MM.1S (cell line): ENCODE results near the gene LRRC8A.

ENCODE experiments used
- DNase-seq: peaks from one replicate; pipeline ENCODE4 v3.0.0-alpha.2; 2015
- H2AFZ ChIP-seq: fragments of 300-600 bp; sonication (generic); 2 replicates; pipeline ENCODE4 v1.6.0; 2016; ENCODE audit warnings: antibody characterized with exemption, low read length
- H3F3A ChIP-seq: fragments of 300-600 bp; sonication (generic); 2 replicates; pipeline ENCODE4 v1.6.1; 2016; ENCODE audit warnings: mild to moderate bottlenecking, antibody characterized with exemption, low read length, moderate library complexity, mixed read lengths; ENCODE audit not compliant: insufficient read depth
- H3K27ac ChIP-seq: fragments of 300-600 bp; sonication (generic); 2 replicates; pipeline ENCODE4 v1.5.1; 2016; ENCODE audit warnings: mild to moderate bottlenecking, low read length
- H3K27me3 ChIP-seq: fragments of 300-600 bp; sonication (generic); replicated peaks from 2 replicates; pipeline ENCODE4 v1.6.0; 2016; ENCODE audit warnings: low read length; ENCODE audit not compliant: insufficient read depth
- H3K36me3 ChIP-seq: fragments of 300-600 bp; sonication (generic); replicated peaks from 2 replicates; pipeline ENCODE4 v1.6.1; 2016; ENCODE audit warnings: mild to moderate bottlenecking, low read length, mixed read lengths; ENCODE audit not compliant: insufficient read depth
- H3K4me1 ChIP-seq: fragments of 300-600 bp; sonication (generic); 2 replicates; pipeline ENCODE4 v1.6.1; 2016; ENCODE audit warnings: low read length, mixed read lengths
- H3K4me2 ChIP-seq: fragments of 300-600 bp; sonication (generic); 2 replicates; pipeline ENCODE4 v1.6.0; 2016; ENCODE audit warnings: low read depth, low read length
- H3K4me3 ChIP-seq: fragments of 300-600 bp; sonication (generic); 2 replicates; pipeline ENCODE4 v1.5.1; 2016; ENCODE audit warnings: low read length, mixed read lengths
- H3K79me2 ChIP-seq: fragments of 300-600 bp; sonication (generic); 2 replicates; pipeline ENCODE4 v1.6.1; 2016; ENCODE audit warnings: mixed run types, low read length, mixed read lengths
- H3K9ac ChIP-seq: fragments of 300-600 bp; sonication (generic); 2 replicates; pipeline ENCODE4 v1.6.1; 2016; ENCODE audit warnings: low read length, mixed read lengths
- H3K9me2 ChIP-seq: fragments of 300-600 bp; sonication (generic); replicated peaks from 2 replicates; pipeline ENCODE4 v1.6.1; 2016; ENCODE audit warnings: mild to moderate bottlenecking, low read length, mixed read lengths; ENCODE audit not compliant: insufficient read depth
- H3K9me3 ChIP-seq: fragments of 300-600 bp; sonication (generic); replicated peaks from 2 replicates; pipeline ENCODE4 v1.6.1; 2016; ENCODE audit warnings: mild to moderate bottlenecking, low read length, mixed read lengths; ENCODE audit not compliant: insufficient read depth
- H4K20me1 ChIP-seq: fragments of 300-600 bp; sonication (generic); 2 replicates; pipeline ENCODE4 v1.6.1; 2016; ENCODE audit warnings: mild to moderate bottlenecking, low read length, moderate library complexity, mixed read lengths; ENCODE audit not compliant: insufficient read depth
- EZH2 ChIP-seq: fragments of 300-600 bp; sonication (generic); optimal IDR thresholded peaks from 2 replicates; pipeline ENCODE3; 2017; ENCODE audit warnings: low read depth, mild to moderate bottlenecking, antibody characterized with exemption, low read length, mixed read lengths
- EZH2phosphoT487 ChIP-seq: fragments of 300-600 bp; sonication (generic); IDR thresholded peaks from 2 replicates; pipeline ENCODE4 v1.6.1; 2018; ENCODE audit warnings: antibody characterized with exemption, low read length
- TF ChIP-seq, protein P1 (sequence below): fragments of 300-600 bp; sonication (generic); IDR thresholded peaks from 2 replicates; pipeline ENCODE4 v1.5.1; 2016; ENCODE audit warnings: antibody characterized with exemption, low read length, mixed read lengths

The LRRC8A gene

DNA sequence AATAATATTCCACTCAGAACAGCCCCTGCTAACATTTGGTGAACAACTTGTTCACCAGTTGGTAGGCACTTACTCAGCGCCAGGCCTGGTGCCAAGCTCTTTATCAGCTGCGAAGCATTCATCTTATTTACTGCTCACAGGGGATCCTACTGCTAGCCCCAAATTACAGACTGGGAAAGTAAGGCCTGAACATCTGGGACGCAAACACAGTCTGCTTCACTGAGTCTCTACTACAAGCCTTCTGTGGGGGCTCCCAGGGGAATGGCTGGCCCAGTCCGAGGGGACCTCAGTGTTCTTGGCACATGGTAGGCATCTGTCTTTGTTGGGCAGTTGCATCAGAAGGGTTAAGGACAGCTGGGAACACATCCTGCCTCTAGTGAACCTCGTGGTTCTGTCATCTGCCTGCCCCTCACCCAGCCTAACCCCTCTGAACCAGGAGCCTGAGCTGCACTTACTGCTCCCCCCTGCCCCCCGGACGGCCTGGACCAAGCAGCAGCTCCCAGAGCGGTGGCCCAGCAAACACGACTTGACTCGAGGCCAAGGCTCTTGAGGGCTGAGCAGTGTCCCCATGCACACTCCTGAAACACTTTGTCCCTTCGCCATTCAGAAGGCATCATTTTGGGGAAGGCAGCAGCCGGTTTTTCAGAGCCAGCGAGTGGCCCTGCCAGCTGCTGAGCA is 38.6 kb downstream of the LRRC8A start, which contains the start of gene PHYHD1:
Gene PHYHD1, plus strand, starts transcription at position 602 of the 678 bp plus-strand sequence. CDS start 1,342 bp downstream, outside the sequence.
- Histone ChIP-seq H3K9ac (no peak within 1 kb of the TSS), H3K4me2 (no peak within 1 kb of the TSS), H3F3A (no peaks in the 10 kb centered on the region), H4K20me1 (no peaks in the 10 kb centered on the region), H2AFZ (no peak within 1 kb of the TSS), H3K36me3 (no peaks in the 10 kb centered on the region), H3K79me2 (no peaks in the 10 kb centered on the region), H3K27ac (no peak within 1 kb of the TSS), H3K27me3 (no peaks in the 10 kb centered on the region), H3K9me2 (no peaks in the 10 kb centered on the region), H3K4me3 (no peak within 1 kb of the TSS), H3K4me1 (no peaks in the 10 kb centered on the region), H3K9me3 (no peaks in the 10 kb centered on the region)
- TF ChIP-seq, protein P1, sequence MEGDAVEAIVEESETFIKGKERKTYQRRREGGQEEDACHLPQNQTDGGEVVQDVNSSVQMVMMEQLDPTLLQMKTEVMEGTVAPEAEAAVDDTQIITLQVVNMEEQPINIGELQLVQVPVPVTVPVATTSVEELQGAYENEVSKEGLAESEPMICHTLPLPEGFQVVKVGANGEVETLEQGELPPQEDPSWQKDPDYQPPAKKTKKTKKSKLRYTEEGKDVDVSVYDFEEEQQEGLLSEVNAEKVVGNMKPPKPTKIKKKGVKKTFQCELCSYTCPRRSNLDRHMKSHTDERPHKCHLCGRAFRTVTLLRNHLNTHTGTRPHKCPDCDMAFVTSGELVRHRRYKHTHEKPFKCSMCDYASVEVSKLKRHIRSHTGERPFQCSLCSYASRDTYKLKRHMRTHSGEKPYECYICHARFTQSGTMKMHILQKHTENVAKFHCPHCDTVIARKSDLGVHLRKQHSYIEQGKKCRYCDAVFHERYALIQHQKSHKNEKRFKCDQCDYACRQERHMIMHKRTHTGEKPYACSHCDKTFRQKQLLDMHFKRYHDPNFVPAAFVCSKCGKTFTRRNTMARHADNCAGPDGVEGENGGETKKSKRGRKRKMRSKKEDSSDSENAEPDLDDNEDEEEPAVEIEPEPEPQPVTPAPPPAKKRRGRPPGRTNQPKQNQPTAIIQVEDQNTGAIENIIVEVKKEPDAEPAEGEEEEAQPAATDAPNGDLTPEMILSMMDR: no peak
- no peak for TF ChIP-seq EZH2phosphoT487
- no peak for TF ChIP-seq EZH2
- DNase-seq: no peak

DNA sequence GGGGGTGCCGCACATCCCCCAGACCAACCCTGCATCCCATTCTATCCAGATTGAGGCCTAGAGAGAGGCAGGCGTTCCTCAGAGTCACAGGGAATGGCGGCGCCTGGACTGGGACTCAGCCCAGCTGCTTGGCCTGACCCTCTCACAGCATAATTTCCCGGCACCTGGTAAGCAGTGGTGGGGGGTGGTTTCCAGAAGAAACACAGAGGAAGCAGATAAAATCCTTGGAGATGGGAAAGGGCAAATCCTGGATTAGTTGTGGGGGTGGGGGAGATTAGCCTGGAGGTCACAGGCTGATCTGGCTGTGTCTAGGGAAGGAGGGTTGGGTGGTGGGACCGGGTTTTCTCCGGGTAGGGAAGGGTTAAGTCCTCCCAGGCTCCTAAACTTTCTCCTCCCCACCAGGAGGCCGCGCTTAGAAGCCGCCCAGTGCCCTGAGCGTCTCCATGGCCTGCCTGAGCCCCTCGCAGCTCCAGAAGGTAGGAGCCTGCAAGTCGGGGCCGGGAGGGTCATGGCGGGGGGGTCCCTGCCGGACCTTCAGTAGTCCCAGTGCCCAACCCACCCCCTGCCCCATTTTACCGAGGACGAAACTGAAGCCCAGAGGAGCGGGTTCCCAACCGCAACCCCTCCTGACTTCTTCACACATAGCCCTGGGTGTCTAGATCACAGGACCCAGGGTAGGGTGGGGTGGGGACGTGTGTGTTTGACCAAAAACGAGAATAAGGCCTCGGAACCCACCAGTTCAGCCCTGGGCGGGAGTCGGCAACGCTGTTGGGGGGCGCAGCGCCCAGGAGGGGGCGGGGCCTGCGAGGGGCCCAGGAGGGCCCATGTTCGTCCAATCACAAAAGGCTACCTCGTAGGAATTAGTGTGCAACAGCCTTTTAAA is 40.2 kb downstream of the LRRC8A start:
- H3K27ac ChIP-seq: no peak overlapping the region
- TF ChIP-seq EZH2phosphoT487 (no peak), EZH2 (no peak)
- TF ChIP-seq, protein P1: no peak
- no peak for DNase-seq
- H3K4me3 ChIP-seq: no peak overlapping the region
- H3K9me2 ChIP-seq: no peaks in the 10 kb centered on the region
- H3F3A ChIP-seq: no peaks in the 10 kb centered on the region
- H3K36me3 ChIP-seq: no peaks in the 10 kb centered on the region
- no peaks in the 10 kb centered on the region for H3K27me3 ChIP-seq
- H3K9ac ChIP-seq: no peak overlapping the region
- H4K20me1 ChIP-seq: no peaks in the 10 kb centered on the region
- H3K4me2 ChIP-seq: no peak overlapping the region
- no peak overlapping the region for H2AFZ ChIP-seq
- H3K9me3 ChIP-seq: no peaks in the 10 kb centered on the region
- no peaks in the 10 kb centered on the region for H3K4me1 ChIP-seq
- no peaks in the 10 kb centered on the region for H3K79me2 ChIP-seq

DNA sequence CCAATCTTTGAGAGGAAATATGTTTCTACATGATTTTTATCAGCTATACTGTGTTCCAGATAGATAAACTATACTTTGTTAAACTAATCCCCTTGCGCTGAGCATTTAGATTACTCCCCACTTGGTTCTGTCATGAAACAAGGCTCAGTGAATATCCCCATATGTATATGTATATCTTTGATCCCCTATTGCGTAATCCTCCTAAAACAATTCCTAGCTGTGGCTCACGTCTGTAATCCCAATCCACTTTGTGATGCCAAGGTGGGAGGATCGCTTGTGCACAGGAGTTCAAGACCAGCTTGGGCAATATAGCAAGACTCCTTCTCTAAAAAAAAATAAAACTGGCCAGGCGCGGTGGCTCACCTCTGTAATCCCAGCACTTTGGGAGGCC is 41.6 kb downstream of the LRRC8A start:
- Histone ChIP-seq H3K27ac (no peak overlapping the region), H3K4me2 (no peak overlapping the region), H3K9me3 (no peaks in the 10 kb centered on the region), H3K4me1 (no peaks in the 10 kb centered on the region), H3K9ac (no peak overlapping the region), H2AFZ (no peak overlapping the region), H4K20me1 (no peaks in the 10 kb centered on the region), H3K4me3 (no peak overlapping the region), H3K36me3 (no peaks in the 10 kb centered on the region), H3K27me3 (no peaks in the 10 kb centered on the region), H3K9me2 (no peaks in the 10 kb centered on the region), H3K79me2 (no peaks in the 10 kb centered on the region), H3F3A (no peaks in the 10 kb centered on the region)
- no peak for DNase-seq
- TF ChIP-seq EZH2phosphoT487 (no peak), EZH2 (no peak)
- TF ChIP-seq, protein P1: no peak
